SHP77 (cell line): ENCODE measurements around the gene ICA1L.
"Not testable (repeated sequence)": the region's sequence is repeated elsewhere in the genome, so short reads cannot be mapped to it uniquely, and the experiment has no call there.

Source experiments
- DNase-seq, 2 experiments: peaks; one replicate each; lab custom pipeline; 2025; lab: John Stamatoyannopoulos, UW

The ICA1L gene

GRCh38 chr2:202871300-202872141, at the start of gene ICA1L:
Gene ICA1L (minus strand): TSS chr2:202871766. CDS start chr2:202829009, 42,757 bp downstream.
- peak; percentile 60 to 78 for DNase-seq

- no peak for DNase-seq
Observed at GRCh38 chr2:202918860-202919259, 47.3 kb upstream of the ICA1L start.

GRCh38 chr2:202912342-202913201, 41.0 kb upstream of the ICA1L start:
- not testable (repeated sequence) for DNase-seq

GRCh38 chr2:202911512-202912341, 40.2 kb upstream of the ICA1L start, which contains the start of the genes CARF and WDR12:
Gene CARF (plus strand): TSS chr2:202912275. CDS start chr2:202941903, 29,628 bp downstream.
Gene WDR12 (minus strand): TSS chr2:202911673. CDS start chr2:202911476, 197 bp downstream.
- peak; percentile 90 to 93 for DNase-seq

GRCh38 chr2:202911203-202911511, 39.6 kb upstream of the ICA1L start:
- no peak for DNase-seq

GRCh38 chr2:202910698-202911097, 39.1 kb upstream of the ICA1L start:
- no peak for DNase-seq

GRCh38 chr2:202910250-202910649, 38.7 kb upstream of the ICA1L start:
- not testable (repeated sequence) for DNase-seq

GRCh38 chr2:202909394-202910192, 38.0 kb upstream of the ICA1L start:
- DNase-seq: no peak

GRCh38 chr2:202908186-202908585, 36.6 kb upstream of the ICA1L start:
- no peak for DNase-seq

GRCh38 chr2:202905507-202905906, 33.9 kb upstream of the ICA1L start:
- not testable (repeated sequence) for DNase-seq

GRCh38 chr2:202885190-202885589, 13.6 kb upstream of the ICA1L start:
- no peak for DNase-seq

GRCh38 chr2:202883987-202884675, 12.6 kb upstream of the ICA1L start:
- DNase-seq: no peak

GRCh38 chr2:202881570-202881969, 10.0 kb upstream of the ICA1L start:
- DNase-seq: no peak

- no peak for DNase-seq
Observed at GRCh38 chr2:202877699-202878098, 6.1 kb upstream of the ICA1L start.

GRCh38 chr2:202870431-202871299, 901 bp downstream of the ICA1L start:
- DNase-seq: peak; percentile 74 to 84

- no peak for DNase-seq
Observed at GRCh38 chr2:202861987-202862386, 9.6 kb downstream of the ICA1L start.

- DNase-seq: no peak
Observed at GRCh38 chr2:202858601-202859000, 13.0 kb downstream of the ICA1L start.

GRCh38 chr2:202849343-202849742, 22.2 kb downstream of the ICA1L start:
- DNase-seq: not testable (repeated sequence)

GRCh38 chr2:202848813-202849212, 22.8 kb downstream of the ICA1L start:
- no peak for DNase-seq
